ENCODE measurements around the gene ANGPTL2.
A peak's percentile ranks its signal among the peaks of the same experiment; 100 is the strongest.

The ANGPTL2 gene

GRCh38 chr9:127130235-127130634 lies 7.8 kb upstream of the ANGPTL2 start:
- no peaks in the 10 kb centered on the region for H3K36me3 ChIP-seq
- H3K27ac ChIP-seq = peak overlapping the region in 4 of 11 experiments; percentile 45 to 64 (median 60); a peak in 4 of 22 replicates
- TF ChIP-seq Cebpa-rat (IDR thresholded peaks at IDR 0.05) = no peak
- H3K4me1 ChIP-seq = peaks cover 15 to 57% (median 49%) of the 10 kb centered on the region in 10 experiments
- no peak overlapping the region for H3K9ac ChIP-seq
- no peaks in the 10 kb centered on the region for H3K9me3 ChIP-seq (replicated peaks in 1 of 11)
- H3K4me2 ChIP-seq = peak overlapping the region in 2 of 11 experiments; percentile 43 to 88; a peak in 3 of 22 replicates
- no peaks in the 10 kb centered on the region for H4K20me1 ChIP-seq
- peaks cover 0 to 56% (median 0%) of the 10 kb centered on the region in 11 experiments; a peak in 5 of 22 replicates for H3K27me3 ChIP-seq
- H3K4me3 ChIP-seq = no peak overlapping the region

- H3K9me3 ChIP-seq (replicated peaks in 1 of 11) = no peaks in the 10 kb centered on the region
- H3K9ac ChIP-seq = no peak overlapping the region
- H4K20me1 ChIP-seq = no peaks in the 10 kb centered on the region
- H3K27ac ChIP-seq = peak overlapping the region in 2 of 11 experiments; percentile 27 to 28; a peak in 3 of 22 replicates
- H3K36me3 ChIP-seq = no peaks in the 10 kb centered on the region
- TF ChIP-seq Cebpa-rat (IDR thresholded peaks at IDR 0.05) = no peak
- H3K4me2 ChIP-seq = no peak overlapping the region; a peak in 2 of 22 replicates
- no peak overlapping the region for H3K4me3 ChIP-seq
- peaks cover 0 to 56% (median 0%) of the 10 kb centered on the region in 11 experiments; a peak in 5 of 22 replicates for H3K27me3 ChIP-seq
- peaks cover 15 to 57% (median 53%) of the 10 kb centered on the region in 10 experiments for H3K4me1 ChIP-seq
Observed at GRCh38 chr9:127129718-127130085, 7.3 kb upstream of the ANGPTL2 start.

GRCh38 chr9:127129073-127129717 lies 6.8 kb upstream of the ANGPTL2 start:
- peak overlapping the region in 2 of 11 experiments; percentile 27 to 28; a peak in 3 of 22 replicates for H3K27ac ChIP-seq
- H3K9ac ChIP-seq = no peak overlapping the region
- H3K4me2 ChIP-seq = peak overlapping the region in 4 of 11 experiments; percentile 13 to 47 (median 16); a peak in 4 of 22 replicates
- no peak for TF ChIP-seq Cebpa-rat (IDR thresholded peaks at IDR 0.05)
- H3K4me1 ChIP-seq = peaks cover 14 to 59% (median 55%) of the 10 kb centered on the region in 10 experiments
- H4K20me1 ChIP-seq = 0 out of 22 replicates have a peak, but pooled peaks cover 0 to 1% (median 0%) of the 10 kb centered on the region in 11 experiments
- peaks cover 0 to 56% (median 0%) of the 10 kb centered on the region in 11 experiments; a peak in 4 of 22 replicates for H3K27me3 ChIP-seq
- no peaks in the 10 kb centered on the region for H3K36me3 ChIP-seq
- no peak overlapping the region for H3K4me3 ChIP-seq
- no peaks in the 10 kb centered on the region for H3K9me3 ChIP-seq (replicated peaks in 1 of 11)

- peak overlapping the region in 5 of 11 experiments; percentile 13 to 47 (median 15); a peak in 5 of 22 replicates for H3K4me2 ChIP-seq
- H3K9me3 ChIP-seq (replicated peaks in 1 of 11) = no peaks in the 10 kb centered on the region
- no peak overlapping the region for H3K9ac ChIP-seq
- no peak overlapping the region for H3K4me3 ChIP-seq
- TF ChIP-seq Cebpa-rat (IDR thresholded peaks at IDR 0.05) = no peak
- H3K4me1 ChIP-seq = peaks cover 8 to 59% (median 55%) of the 10 kb centered on the region in 10 experiments
- peaks cover 0 to 8% (median 0%) of the 10 kb centered on the region in 11 experiments; a peak in 1 of 22 replicates for H4K20me1 ChIP-seq
- H3K27ac ChIP-seq = 0 out of 22 replicates have a peak overlapping the region, but pooled peaks of 1 of the 11 experiments have one; percentile 20
- H3K27me3 ChIP-seq = peaks cover 0 to 56% (median 0%) of the 10 kb centered on the region in 11 experiments; a peak in 5 of 22 replicates
- H3K36me3 ChIP-seq = no peaks in the 10 kb centered on the region
Observed at GRCh38 chr9:127128341-127129072, 6.1 kb upstream of the ANGPTL2 start.

- Histone ChIP-seq H3K4me3 (no peak overlapping the region), H3K9ac (no peak overlapping the region)
Observed at GRCh38 chr9:127126971-127127370, 4.5 kb upstream of the ANGPTL2 start.

GRCh38 chr9:127124792-127125191 lies 2.4 kb upstream of the ANGPTL2 start:
- Histone ChIP-seq H3K9ac (no peak overlapping the region), H3K9me3 (replicated peaks in 1 of 11) (no peaks in the 10 kb centered on the region), H3K27me3 (peaks cover 0 to 61% (median 0%) of the 10 kb centered on the region in 11 experiments; a peak in 6 of 22 replicates), H3K4me1 (peaks cover 20 to 65% (median 62%) of the 10 kb centered on the region in 10 experiments), H3K4me3 (no peak overlapping the region), H4K20me1 (peaks cover 0 to 26% (median 0%) of the 10 kb centered on the region in 11 experiments; a peak in 4 of 22 replicates), H3K4me2 (peak overlapping the region in 7 of 11 experiments; percentile 24 to 100 (median 98); a peak in 12 of 22 replicates), H3K36me3 (no peaks in the 10 kb centered on the region), H3K27ac (no peak overlapping the region)
- no peak for TF ChIP-seq Cebpa-rat (IDR thresholded peaks at IDR 0.05)

More at GRCh38 chr9:127126971-127127370, 4.5 kb upstream of the ANGPTL2 start:
- no peak overlapping the region for H3K4me2 ChIP-seq
- H3K4me1 ChIP-seq = peaks cover 16 to 59% (median 54%) of the 10 kb centered on the region in 10 experiments
- TF ChIP-seq Cebpa-rat (IDR thresholded peaks at IDR 0.05) = no peak
- peaks cover 0 to 19% (median 0%) of the 10 kb centered on the region in 11 experiments; a peak in 2 of 22 replicates for H4K20me1 ChIP-seq
- no peak overlapping the region for H3K27ac ChIP-seq
- no peaks in the 10 kb centered on the region for H3K36me3 ChIP-seq
- H3K27me3 ChIP-seq = peaks cover 0 to 55% (median 0%) of the 10 kb centered on the region in 11 experiments; a peak in 6 of 22 replicates
- H3K9me3 ChIP-seq (replicated peaks in 1 of 11) = no peaks in the 10 kb centered on the region

GRCh38 chr9:127124111-127124531 lies 1.7 kb upstream of the ANGPTL2 start:
- Histone ChIP-seq H3K36me3 (no peaks in the 10 kb centered on the region), H3K4me3 (no peak overlapping the region), H3K4me1 (peaks cover 20 to 72% (median 65%) of the 10 kb centered on the region in 10 experiments), H3K9ac (0 out of 22 replicates have a peak overlapping the region, but pooled peaks of 1 of the 11 experiments have one; percentile 7), H3K27me3 (peaks cover 0 to 61% (median 0%) of the 10 kb centered on the region in 11 experiments; a peak in 6 of 22 replicates), H3K27ac (peak overlapping the region in 2 of 11 experiments; percentile 7 to 13; a peak in 2 of 22 replicates), H4K20me1 (peaks cover 0 to 26% (median 0%) of the 10 kb centered on the region in 11 experiments; a peak in 4 of 22 replicates), H3K4me2 (peak overlapping the region in 8 of 11 experiments; percentile 39 to 100 (median 98); a peak in 14 of 22 replicates), H3K9me3 (replicated peaks in 1 of 11) (no peaks in the 10 kb centered on the region)
- no peak for TF ChIP-seq Cebpa-rat (IDR thresholded peaks at IDR 0.05)

All from BLaER1 treated with 17β-estradiol and CSF1 and Interleukin-3, amounts not matched to agents 10 nM and 100 nM (cell line).